Ishikawa (cell line): ENCODE measurements around the gene YIPF5.

Experiments
- CEBPB ChIP-seq: IDR thresholded peaks from 2 replicates; pipeline ENCODE4 v1.6.1; 2012
- CREB1 ChIP-seq: IDR thresholded peaks from 2 replicates; pipeline ENCODE4 v1.6.1; 2012; ENCODE audit warnings: low read depth
- EGR1 ChIP-seq: IDR thresholded peaks from 2 replicates; pipeline ENCODE4 v1.6.1; 2012
- EP300 ChIP-seq: IDR thresholded peaks from 2 replicates; pipeline ENCODE4 v1.6.1; 2012; ENCODE audit warnings: borderline replicate concordance
- FOXM1 ChIP-seq: IDR thresholded peaks from 2 replicates; pipeline ENCODE4 v1.6.1; 2012; ENCODE audit warnings: low read depth, borderline replicate concordance
- MAX ChIP-seq: IDR thresholded peaks from 2 replicates; pipeline ENCODE4 v1.6.1; 2012
- NFIC ChIP-seq: IDR thresholded peaks from 2 replicates; pipeline ENCODE4 v1.6.1; 2012
- RAD21 ChIP-seq: IDR thresholded peaks from 2 replicates; pipeline ENCODE4 v1.6.1; 2012; ENCODE audit warnings: low read depth
- TAF1 ChIP-seq: IDR thresholded peaks from 2 replicates; pipeline ENCODE4 v1.6.1; 2012; ENCODE audit warnings: low read depth, mild to moderate bottlenecking
- TCF12 ChIP-seq: IDR thresholded peaks from 2 replicates; pipeline ENCODE4 v1.6.1; 2012; ENCODE audit warnings: low read depth
- TEAD4 ChIP-seq: IDR thresholded peaks from 2 replicates; pipeline ENCODE4 v1.6.1; 2012
- YY1 ChIP-seq: IDR thresholded peaks from 2 replicates; pipeline ENCODE4 v1.6.1; 2012; ENCODE audit warnings: low read depth
- ZBTB7A ChIP-seq: IDR thresholded peaks from 2 replicates; pipeline ENCODE4 v1.6.1; 2012; ENCODE audit warnings: low read depth
- TF ChIP-seq, protein P1 (sequence below): IDR thresholded peaks from 2 replicates; pipeline ENCODE4 v1.6.1; 2012; ENCODE audit warnings: low read depth, mild to moderate bottlenecking
- TF ChIP-seq, protein P2 (sequence below): IDR thresholded peaks from 2 replicates; pipeline ENCODE4 v1.6.1; 2012

Gene YIPF5

DNA sequence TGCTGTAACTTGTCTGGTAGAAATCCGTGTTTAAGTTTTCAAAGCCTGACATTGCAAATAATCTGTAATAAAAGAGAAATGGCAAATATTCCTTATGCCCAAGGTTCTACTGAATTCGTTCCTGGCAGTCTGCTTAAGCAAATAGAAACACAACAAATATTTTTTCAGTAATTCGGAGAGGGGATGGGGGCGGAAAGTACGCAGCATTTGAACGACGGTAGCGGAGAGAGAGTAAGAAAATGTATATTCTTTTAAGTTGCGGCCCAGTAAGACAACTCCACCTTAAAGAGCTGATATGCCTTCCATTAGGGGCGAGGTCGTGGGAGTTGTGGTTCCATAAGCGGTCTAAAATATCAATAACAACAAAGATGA is 569 bp downstream of the YIPF5 start:
- TF ChIP-seq TCF12 (no peak), EGR1 (no peak), FOXM1 (no peak), TEAD4 (no peak), YY1 (no peak), NFIC (no peak), RAD21 (no peak), TAF1 (no peak), EP300 (no peak), MAX (no peak)

DNA sequence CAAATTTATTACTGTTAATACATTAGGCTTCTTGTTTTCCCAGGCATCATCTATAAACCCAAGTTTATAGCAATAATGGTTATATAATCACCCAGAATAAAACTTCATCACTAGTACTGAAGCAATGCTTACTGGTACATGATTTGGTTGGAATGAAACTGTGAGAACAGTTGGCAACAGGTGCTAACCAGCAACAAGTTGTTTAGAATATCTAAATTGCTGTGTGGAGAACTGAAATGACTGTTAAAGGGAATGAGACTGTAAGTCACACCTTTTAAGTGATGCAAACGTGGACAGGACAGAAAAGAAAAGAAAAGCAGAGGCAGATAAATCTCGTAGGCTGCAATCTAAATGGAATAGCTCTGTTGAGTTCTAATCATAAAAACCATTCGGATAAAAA is 2.5 kb downstream of the YIPF5 start:
- TF ChIP-seq TAF1 (no peak), CREB1 (no peak)

DNA sequence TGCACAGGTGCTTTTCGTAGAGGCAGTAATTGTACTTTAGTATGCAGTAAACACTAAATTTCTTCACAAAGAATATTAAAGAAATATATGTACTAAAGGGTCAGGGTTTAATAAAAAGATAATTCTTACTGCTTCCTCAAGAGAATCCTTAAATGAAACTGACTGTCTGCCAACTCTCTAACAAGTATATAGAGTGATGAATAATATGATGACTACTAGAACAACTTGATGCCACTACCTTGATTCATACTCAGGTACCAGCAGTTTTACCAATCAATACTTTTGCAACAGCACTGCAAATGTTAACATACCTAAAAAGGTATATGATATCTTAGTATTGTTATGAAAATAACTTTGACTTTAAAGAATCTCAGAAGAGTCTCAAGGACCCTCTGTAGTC is 3.8 kb downstream of the YIPF5 start:
- TF ChIP-seq TAF1 = no peak
- TF ChIP-seq TEAD4 = no peak
- TF ChIP-seq CREB1 = no peak
- no peak for TF ChIP-seq NFIC
- TF ChIP-seq ZBTB7A = no peak
- no peak for TF ChIP-seq EGR1
- no peak for TF ChIP-seq TCF12
- TF ChIP-seq RAD21 = no peak
- TF ChIP-seq, protein P1, sequence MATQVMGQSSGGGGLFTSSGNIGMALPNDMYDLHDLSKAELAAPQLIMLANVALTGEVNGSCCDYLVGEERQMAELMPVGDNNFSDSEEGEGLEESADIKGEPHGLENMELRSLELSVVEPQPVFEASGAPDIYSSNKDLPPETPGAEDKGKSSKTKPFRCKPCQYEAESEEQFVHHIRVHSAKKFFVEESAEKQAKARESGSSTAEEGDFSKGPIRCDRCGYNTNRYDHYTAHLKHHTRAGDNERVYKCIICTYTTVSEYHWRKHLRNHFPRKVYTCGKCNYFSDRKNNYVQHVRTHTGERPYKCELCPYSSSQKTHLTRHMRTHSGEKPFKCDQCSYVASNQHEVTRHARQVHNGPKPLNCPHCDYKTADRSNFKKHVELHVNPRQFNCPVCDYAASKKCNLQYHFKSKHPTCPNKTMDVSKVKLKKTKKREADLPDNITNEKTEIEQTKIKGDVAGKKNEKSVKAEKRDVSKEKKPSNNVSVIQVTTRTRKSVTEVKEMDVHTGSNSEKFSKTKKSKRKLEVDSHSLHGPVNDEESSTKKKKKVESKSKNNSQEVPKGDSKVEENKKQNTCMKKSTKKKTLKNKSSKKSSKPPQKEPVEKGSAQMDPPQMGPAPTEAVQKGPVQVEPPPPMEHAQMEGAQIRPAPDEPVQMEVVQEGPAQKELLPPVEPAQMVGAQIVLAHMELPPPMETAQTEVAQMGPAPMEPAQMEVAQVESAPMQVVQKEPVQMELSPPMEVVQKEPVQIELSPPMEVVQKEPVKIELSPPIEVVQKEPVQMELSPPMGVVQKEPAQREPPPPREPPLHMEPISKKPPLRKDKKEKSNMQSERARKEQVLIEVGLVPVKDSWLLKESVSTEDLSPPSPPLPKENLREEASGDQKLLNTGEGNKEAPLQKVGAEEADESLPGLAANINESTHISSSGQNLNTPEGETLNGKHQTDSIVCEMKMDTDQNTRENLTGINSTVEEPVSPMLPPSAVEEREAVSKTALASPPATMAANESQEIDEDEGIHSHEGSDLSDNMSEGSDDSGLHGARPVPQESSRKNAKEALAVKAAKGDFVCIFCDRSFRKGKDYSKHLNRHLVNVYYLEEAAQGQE = no peak
- no peak for TF ChIP-seq EP300

- TF ChIP-seq, protein P2, sequence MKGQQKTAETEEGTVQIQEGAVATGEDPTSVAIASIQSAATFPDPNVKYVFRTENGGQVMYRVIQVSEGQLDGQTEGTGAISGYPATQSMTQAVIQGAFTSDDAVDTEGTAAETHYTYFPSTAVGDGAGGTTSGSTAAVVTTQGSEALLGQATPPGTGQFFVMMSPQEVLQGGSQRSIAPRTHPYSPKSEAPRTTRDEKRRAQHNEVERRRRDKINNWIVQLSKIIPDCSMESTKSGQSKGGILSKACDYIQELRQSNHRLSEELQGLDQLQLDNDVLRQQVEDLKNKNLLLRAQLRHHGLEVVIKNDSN = no peak
- TF ChIP-seq RAD21 = no peak
- TF ChIP-seq EGR1 = no peak
- no peak for TF ChIP-seq TAF1
- no peak for TF ChIP-seq MAX
- TF ChIP-seq CREB1 = no peak
- no peak for TF ChIP-seq EP300
- no peak for TF ChIP-seq TEAD4
- no peak for TF ChIP-seq YY1
- TF ChIP-seq, protein P1 = no peak
- TF ChIP-seq TCF12 = no peak
- TF ChIP-seq CEBPB = no peak
- no peak for TF ChIP-seq NFIC
- TF ChIP-seq ZBTB7A = no peak
- no peak for TF ChIP-seq FOXM1
Observed at GRCh38 chr5:144162686-144163085, 7.8 kb downstream of the YIPF5 start.

DNA sequence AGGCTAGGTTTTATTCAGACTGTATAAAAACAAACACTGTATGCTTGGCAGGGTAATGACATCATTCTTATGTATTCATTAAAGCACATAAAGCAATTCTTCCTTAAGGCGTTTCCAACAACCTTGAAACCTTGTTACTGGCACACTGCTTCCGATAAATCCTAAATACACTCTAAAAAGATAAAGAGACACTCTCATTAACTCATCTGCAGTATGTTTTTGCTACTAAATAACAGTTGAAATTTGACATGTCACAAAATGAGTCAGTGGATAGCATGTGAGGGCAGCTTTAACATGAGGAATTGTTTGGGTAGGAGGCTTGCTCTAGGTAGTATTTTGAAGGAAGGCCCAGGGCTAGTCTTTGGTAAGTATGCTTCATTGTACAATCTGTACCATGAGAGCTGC is 13.7 kb downstream of the YIPF5 start:
- TF ChIP-seq CEBPB (no peak), NFIC (no peak), FOXM1 (no peak), TEAD4 (no peak), TCF12 (no peak), ZBTB7A (no peak), EP300 (no peak), YY1 (no peak)

- TF ChIP-seq TAF1 = no peak
- TF ChIP-seq CEBPB = no peak
- TF ChIP-seq EGR1 = no peak
- TF ChIP-seq, protein P1 = no peak
- no peak for TF ChIP-seq FOXM1
- no peak for TF ChIP-seq NFIC
- TF ChIP-seq EP300 = no peak
- TF ChIP-seq, protein P2 = no peak
- TF ChIP-seq CREB1 = no peak
- no peak for TF ChIP-seq MAX
Observed at GRCh38 chr5:144151026-144151425, 19.4 kb downstream of the YIPF5 start.
